Kidney epithelial cell (primary cell): ENCODE results near the gene CHFR. TPM values are rescaled to one million over a fixed set of nuclear protein-coding genes. Genes with fewer than 3 reads are reported as not detected.
"Not testable (repeated sequence)": the region's sequence is repeated elsewhere in the genome, so short reads cannot be mapped to it uniquely, and the experiment has no call there.

Source experiments
- DNase-seq: peaks from one replicate; pipeline ENCODE4 v3.0.0-alpha.2; 2010; ENCODE audit warnings: low read depth
- H3K27me3 ChIP-seq: 2 replicates; pipeline ENCODE4 v1.6.0; 2011; ENCODE audit warnings: low read length; ENCODE audit not compliant: control insufficient read depth, insufficient read depth
- H3K36me3 ChIP-seq: 2 replicates; pipeline ENCODE4 v1.5.1; 2011; ENCODE audit warnings: low read length; ENCODE audit not compliant: control insufficient read depth, insufficient read depth
- H3K4me3 ChIP-seq: 2 replicates; pipeline ENCODE4 v1.5.1; 2011; ENCODE audit warnings: low read depth, mild to moderate bottlenecking, control low read depth, low read length
- CTCF ChIP-seq: IDR thresholded peaks from 2 replicates; pipeline ENCODE4 v1.5.1; 2011; ENCODE audit warnings: mild to moderate bottlenecking, moderate library complexity, low read length, control low read depth, inconsistent platforms; ENCODE audit not compliant: insufficient read depth, poor library complexity, severe bottlenecking
- total RNA-seq: library from RNA; depleted of rRNA; stranded (reverse); fragments of >200 nt; gene quantifications from 2 replicates; pipeline ENCODE4 v1.2.3, GENCODE V29; 2015

Gene CHFR
- total RNA-seq, 1 donor from 2014 or later: 51.3 TPM

DNA sequence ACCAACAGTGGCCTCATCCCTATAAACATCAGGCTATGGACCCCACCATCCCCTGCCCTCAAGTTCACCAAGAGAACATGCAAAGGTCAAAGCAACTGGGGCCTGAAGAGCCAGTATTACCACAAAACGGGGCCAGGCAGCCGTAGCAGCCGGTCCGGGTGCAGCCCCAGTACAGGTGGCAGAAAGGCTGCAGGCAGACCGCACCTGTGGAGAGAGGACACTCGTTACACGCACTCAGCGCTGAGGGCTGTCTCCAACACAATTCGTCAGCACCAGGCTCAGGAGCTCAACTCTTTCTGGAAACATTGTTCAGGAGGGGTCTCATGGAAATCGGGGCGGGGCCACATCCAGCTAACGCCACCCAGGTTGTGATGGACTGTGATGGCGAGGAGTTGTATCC is 38.9 kb downstream of the CHFR start:
- H3K27me3 ChIP-seq: no peaks in the 10 kb centered on the region
- H3K4me3 ChIP-seq: no peak overlapping the region
- no peak for TF ChIP-seq CTCF
- no peak for DNase-seq
- peaks cover 5% of the 10 kb centered on the region for H3K36me3 ChIP-seq

- DNase-seq: no peak
- H3K4me3 ChIP-seq: no peak overlapping the region
- TF ChIP-seq CTCF: no peak
- peaks cover 4% of the 10 kb centered on the region for H3K36me3 ChIP-seq
- H3K27me3 ChIP-seq: no peaks in the 10 kb centered on the region
Measured at GRCh38 chr12:132847363-132848356, 39.7 kb downstream of the CHFR start.

GRCh38 chr12:132844681-132845080 is 42.7 kb downstream of the CHFR start:
- H3K36me3 ChIP-seq, H3K4me3 ChIP-seq, DNase-seq, H3K27me3 ChIP-seq: not testable (repeated sequence)

DNA sequence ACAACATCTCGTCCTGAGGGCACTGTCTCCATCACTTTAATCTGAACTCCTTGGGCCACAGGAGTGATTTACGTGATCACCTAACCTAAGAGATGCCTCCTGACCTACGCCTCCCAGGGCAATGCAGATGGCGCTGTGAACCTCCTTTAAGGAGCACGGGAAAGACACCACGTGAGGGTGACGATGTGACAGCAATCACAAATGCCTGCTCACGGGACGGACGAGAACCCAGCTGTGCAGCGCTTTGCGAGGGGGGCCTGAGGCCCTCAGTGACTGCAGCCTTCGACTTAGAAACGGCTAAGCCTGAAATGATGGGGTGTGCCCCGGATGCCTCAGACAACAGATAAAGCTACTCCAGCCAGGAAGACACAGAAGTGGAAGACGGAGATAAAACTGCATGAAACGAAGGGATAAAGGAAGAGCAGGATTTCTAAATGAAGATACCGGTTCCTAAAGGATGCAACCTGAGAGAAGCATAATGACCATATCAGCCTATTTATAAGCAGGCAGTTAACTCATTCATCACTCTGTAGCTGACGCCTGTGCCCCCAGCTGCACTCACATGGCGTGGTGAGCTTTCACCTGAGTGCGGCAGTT is 44.9 kb downstream of the CHFR start:
- DNase-seq: no peak
- TF ChIP-seq CTCF: no peak
- Histone ChIP-seq H3K36me3 (peaks cover 4% of the 10 kb centered on the region), H3K27me3 (no peaks in the 10 kb centered on the region), H3K4me3 (no peak overlapping the region)

- no peak for TF ChIP-seq CTCF
- DNase-seq: no peak
- peaks cover 3% of the 10 kb centered on the region for H3K36me3 ChIP-seq
Measured at GRCh38 chr12:132841151-132841550, 46.3 kb downstream of the CHFR start.

DNA sequence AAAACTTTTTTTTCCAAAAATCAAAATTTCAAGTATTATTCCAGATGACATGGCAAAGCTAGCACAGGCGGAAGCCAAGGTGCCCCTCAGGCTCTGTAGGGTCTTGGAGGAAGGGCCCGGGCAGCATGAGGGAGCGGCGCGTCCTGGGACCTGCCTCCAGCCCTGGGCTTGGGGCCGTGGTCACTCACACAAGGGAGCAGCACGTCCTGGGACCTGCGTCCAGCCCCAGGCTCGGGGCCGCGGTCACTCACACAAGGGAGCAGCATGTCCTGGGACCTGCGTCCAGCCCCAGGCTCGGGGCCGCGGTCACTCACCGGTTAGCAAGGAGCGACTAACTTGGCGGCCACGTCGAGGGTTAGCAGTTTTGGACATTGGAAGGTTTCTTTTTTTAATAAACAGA is 46.9 kb downstream of the CHFR start:
- no peak for TF ChIP-seq CTCF

More at GRCh38 chr12:132841151-132841550, 46.3 kb downstream of the CHFR start:
- Histone ChIP-seq H3K27me3 (no peaks in the 10 kb centered on the region), H3K4me3 (no peak overlapping the region)

More for the DNA sequence above, 46.9 kb downstream of the CHFR start:
- H3K27me3 ChIP-seq: no peaks in the 10 kb centered on the region
- H3K36me3 ChIP-seq: peaks cover 3% of the 10 kb centered on the region
- DNase-seq: no peak
- no peak overlapping the region for H3K4me3 ChIP-seq
